Stimulated activated naive CD4-positive, alpha-beta T cell (primary cell): ENCODE data around the gene PDE1C.

Experiments used
- DNase-seq, 6 experiments: peaks; one replicate each; lab custom pipeline; 2025; lab: John Stamatoyannopoulos, UW

PDE1C gene

DNA sequence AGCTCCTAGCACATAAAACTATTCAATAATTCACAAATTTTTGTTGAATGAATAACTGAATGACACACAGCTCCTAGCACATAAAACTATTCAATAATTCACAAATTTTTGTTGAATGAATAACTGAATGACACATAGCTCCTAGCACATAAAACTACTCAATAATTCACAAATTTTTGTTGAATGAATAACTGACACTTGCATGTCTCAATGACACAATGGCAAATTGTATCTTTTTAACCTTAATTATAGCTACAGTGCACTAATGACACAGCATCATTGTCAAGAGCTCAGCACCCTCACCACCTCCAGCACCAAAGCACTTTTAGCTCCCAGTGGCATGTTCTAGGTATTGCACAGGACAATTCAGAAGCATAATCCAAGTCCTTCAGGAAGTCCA lies 131.6 kb downstream of the PDE1C start:
- DNase-seq, result no peak

DNA sequence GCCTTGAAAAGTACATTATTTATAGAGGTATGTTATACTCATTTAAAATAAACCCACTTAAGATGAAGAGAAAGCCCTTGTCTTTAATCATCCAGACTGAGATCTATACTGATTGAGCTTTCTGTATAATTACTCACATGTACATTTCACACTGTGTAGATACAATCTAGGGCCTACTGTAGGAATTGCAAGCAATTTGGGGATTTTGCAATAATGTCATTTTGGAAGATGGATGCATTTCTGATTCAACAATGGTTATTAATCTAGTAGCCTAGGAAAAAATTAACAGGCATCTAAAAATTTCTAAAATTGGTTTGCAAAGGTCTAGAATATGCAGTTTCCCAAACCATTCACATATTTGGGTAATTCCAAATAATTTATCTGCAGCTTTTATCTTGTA lies 132.2 kb downstream of the PDE1C start:
- DNase-seq, result no peak

DNA sequence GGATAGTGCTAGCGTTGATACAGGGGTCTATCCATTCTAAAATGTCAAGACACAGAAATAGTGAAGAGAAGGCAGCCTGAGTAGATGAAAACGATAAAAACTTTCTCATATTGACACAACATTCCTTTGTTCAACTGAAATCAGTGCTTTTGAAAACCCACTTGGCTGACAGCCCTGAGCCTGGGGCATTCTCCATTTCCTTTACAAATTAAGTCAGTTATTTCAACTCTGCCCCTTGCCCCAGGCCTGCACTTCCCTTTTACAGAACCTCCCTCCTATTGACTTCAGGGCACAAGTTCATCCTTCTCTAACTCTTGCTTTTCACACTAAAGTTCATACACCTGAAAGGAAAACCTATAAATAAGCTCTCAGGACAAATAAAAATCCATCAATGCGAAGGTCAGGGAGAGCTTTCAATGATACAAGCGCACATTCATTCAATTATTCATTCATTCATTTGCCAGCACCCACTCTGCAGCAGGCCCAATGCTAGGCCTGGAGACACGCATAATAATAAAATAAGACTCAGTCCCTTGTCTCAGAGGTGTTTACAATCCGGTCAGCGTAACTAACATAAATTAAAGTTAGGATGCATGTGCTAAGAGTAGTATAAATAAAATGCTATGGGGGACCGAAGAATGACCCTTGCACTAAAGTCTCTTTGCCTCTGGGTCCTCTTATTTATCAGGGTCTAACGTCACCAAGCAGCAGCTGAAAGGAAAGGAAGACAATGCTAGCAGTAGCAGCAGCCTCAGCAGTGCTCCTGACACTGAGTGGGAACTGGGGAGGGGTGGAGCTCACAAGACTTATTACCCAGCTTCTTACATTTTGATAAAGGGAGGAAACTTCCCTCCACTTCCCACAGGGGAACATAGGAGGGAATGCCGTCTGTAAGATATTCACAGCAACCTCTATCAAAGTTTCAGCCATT lies 134.8 kb downstream of the PDE1C start:
- no peak for DNase-seq

- no peak for DNase-seq
Measured at GRCh38 chr7:31934551-31934950, 135.7 kb downstream of the PDE1C start.

DNA sequence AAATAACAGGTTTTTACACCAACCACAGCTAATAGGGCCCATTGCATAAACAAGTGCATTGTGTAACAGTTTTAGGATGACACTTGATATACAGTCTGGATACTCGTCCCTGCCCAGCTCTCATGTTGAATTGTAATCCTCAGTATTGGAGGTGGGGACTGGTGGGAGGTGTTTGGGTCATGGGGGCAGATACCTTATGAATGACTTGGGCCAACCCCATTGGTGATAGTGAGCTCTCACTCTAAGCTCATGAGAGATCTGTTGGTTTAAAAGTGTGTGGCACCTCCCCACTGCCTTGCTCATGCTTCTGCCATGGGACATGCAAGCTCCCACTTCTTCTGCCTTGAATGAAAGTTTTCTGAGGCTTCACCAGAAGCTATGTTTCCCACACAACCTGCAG lies 136.7 kb downstream of the PDE1C start:
- DNase-seq, result no peak

DNA sequence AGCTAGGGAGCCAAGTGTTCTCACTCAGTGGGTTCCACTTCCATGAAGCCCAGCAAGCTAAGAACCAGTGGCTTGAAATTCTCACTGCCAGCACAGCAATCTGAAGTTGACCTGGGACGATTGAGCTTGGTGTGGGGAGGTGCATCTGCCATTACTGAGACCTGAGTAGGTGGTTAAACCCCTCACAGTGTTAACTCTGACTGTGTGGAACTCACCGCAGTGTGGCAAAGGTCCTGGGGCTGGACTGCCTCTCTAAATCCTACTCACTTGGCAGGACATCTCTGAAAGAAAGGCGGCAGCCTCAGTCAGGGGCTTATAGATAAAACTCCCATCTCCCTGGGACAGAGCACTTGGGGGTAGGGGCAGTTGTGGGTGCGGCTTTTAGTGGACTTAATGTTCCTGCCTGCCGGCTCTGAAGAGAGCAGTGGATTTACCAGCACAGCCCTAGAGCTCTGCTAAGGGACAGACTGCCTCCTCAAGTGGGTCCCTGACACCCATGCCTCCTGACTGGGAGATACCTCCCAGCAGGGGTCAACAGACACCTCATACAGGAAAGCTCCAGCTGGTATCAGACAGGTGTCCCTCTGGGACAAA lies 143.1 kb downstream of the PDE1C start:
- no peak for DNase-seq

- no peak for DNase-seq
Measured at GRCh38 chr7:31925753-31926454, 144.3 kb downstream of the PDE1C start.

- DNase-seq, result no peak
Measured at GRCh38 chr7:31924251-31924650, 146.0 kb downstream of the PDE1C start.

DNA sequence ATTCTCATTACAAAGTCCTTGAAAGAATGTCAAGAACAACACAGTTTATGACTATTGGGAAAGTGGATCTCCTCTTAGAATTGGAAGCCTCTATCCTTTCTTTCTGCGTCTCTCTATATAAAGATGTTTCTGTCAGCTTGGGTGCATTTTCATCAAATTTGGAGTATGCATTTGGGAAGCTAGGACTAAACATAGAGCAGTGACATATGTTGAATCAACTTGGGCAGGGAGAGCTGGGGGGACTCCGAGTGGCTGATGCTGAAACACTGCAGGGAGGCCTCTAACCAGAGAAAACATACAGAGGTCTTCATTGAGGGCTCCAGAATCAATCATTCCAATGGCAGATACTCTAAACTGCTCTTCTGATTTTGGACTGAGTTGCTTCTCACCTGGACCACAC lies 147.4 kb downstream of the PDE1C start:
- DNase-seq, result no peak

DNA sequence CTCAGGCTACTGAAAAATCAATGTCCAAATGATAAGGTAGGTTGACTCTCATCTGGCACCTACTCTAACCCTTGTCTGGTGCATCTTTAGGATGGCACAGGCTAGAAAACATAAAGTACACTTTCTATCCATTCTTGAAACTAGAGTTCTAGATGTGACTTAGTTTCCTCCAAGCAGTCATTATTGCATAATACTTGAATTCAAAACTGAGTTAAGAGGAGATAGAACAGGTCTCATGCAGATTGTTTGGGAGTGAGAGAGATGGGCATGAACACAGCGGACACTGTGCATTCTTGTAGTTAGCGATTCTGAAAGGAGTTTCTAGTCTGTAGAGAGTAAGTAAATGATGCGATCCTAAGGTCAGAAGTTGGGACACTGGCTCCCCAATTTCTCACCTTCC lies 149.2 kb downstream of the PDE1C start:
- no peak for DNase-seq

- no peak for DNase-seq
Measured at GRCh38 chr7:31919678-31920369, 150.4 kb downstream of the PDE1C start.

DNA sequence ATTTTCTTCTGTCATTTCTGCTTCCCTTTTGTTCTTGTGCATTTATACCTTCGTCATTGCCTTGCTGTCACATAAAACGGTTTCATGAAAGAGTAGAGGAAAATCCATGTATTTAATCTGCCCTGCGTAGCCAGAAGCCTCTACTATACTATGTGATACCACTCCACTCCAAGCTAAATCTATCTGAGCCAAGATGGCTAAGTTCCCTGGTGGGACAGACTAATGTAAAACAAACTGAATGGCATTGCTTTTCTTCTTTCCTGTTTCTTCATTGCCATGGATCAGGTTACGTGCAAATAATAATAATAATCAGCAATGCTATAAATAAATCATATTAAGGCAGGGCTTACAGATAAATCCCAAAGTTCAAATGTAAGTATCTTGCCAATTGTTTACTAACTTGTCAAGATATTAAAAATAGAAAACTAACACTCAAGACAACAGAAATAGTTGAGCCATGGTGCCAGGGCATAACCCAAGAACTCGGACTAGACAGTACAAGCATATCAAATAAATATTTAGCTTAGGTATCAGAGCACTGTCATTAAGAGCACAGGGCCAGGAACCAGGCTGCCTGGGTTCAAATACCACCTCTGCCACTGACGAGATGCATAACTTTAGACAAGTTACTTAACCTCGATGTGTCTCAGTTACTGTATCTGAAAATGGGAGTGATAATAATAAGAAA lies 151.4 kb downstream of the PDE1C start:
- no peak for DNase-seq

- no peak for DNase-seq
Measured at GRCh38 chr7:31917256-31917655, 153.0 kb downstream of the PDE1C start.

GRCh38 chr7:31910191-31910590 lies 160.0 kb downstream of the PDE1C start:
- no peak for DNase-seq

GRCh38 chr7:31906479-31907171 lies 163.6 kb downstream of the PDE1C start:
- no peak for DNase-seq

DNA sequence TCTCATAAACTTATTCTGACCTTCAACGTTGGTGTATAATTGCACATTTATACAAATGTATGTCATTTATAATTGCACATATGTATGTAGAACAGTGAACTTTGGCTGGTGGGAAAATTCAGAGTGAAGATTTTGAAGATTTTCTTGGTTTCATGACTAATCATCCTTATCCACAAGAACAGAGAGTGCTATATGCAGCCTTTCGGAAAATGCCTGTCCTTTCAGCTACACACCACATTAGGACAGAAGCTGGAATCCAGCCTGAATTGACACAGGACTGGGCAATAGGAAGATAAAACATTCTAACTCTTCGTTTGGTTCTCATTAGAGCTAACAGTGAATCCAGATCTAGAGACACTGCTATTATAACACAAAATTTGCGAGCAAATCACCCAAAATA lies 166.2 kb downstream of the PDE1C start:
- no peak for DNase-seq

DNA sequence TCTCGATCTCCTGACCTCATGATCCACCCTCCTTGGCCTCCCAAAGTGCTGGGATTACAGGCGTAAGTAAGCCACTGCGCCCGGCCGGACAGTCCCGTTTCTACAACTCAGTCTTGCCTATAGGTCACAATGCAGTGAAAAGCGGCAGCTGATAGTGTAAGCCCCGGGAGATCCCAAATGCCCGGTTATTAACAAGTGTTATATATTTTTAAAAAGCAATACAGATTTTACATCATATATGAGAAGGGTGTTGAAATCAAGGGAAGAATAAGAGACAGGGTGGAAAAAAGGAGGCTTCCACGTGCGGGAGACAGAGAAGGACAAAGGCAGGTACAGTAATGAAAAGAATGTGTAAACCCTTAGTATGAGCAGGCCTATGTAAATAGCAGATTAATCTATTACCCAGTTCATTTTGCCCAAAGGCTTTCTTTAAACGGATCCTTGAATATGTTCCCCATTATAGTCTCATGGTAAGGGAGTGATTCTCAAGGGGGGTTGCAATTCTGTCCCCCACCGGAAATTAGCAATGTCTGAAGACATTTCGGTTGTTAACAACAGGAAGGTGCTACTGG lies 170.8 kb downstream of the PDE1C start:
- no peak for DNase-seq

DNA sequence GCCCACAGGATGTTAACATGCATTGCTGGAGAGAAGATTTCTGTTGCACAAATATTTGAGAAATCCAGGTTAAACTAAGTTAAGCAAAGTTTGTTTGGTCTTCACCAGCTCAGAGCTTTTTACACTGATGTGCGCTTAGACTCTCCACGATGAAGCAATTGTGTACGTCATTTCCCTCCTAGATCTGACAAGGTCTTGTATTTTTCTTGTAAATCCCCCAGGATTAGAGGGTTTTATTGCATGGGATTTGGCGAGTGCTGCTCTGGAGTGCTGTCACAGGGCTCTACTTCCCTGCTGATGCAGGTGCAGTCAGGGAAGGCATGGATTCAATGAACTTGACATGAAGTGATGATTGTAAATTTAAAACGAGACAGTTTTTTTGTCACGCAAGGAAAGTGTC lies 173.3 kb downstream of the PDE1C start:
- no peak for DNase-seq

DNA sequence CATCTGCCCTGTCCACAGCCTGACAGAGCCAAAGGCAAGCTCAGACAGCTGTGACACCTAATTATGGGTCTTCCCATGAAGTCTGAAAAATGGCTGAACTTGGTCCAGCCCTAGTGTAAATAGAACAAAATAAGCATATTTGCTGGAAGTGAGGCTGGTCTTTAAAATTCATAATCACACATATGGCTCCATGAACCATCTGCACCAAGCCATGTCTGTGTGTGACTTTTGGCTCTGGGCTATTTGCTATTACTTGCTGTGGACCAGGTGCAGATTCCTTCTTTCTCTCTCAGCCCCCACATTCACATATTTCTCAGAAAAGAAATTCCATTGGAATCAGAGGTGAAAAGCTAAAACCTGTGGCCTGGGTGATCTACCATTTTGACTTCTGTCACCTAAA lies 175.9 kb downstream of the PDE1C start:
- no peak for DNase-seq

GRCh38 chr7:31893365-31893764 lies 176.8 kb downstream of the PDE1C start:
- no peak for DNase-seq
